ENCODE data around the gene PRAF2.

GRCh38 chrX:49058794-49059193 is 15.0 kb downstream of the PRAF2 start, which contains the start of gene CCDC120:
- TF ChIP-seq CTCF (IDR thresholded peaks at IDR 0.05) (no peak), POLR2A (IDR thresholded peaks at IDR 0.05) (no peak)

Measured in ovary (tissue), 3 donors.